ENCODE data around the gene RPL7A.
"Not testable (repeated sequence)": the region's sequence is repeated elsewhere in the genome, so short reads cannot be mapped to it uniquely, and the experiment has no call there.

Gene RPL7A

GRCh38 chr9:133374612-133375115 is 26.6 kb downstream of the RPL7A start:
- Mint-ChIP-seq H3K36me3 (ENCODE audit: low read depth) (peaks cover 48% of the 10 kb centered on the region), H3K4me3 (peak overlapping the region; percentile 97), H3K9me3 (no peaks in the 10 kb centered on the region), H3K27ac (peak overlapping the region; percentile 94), H3K27me3 (peaks cover 2% of the 10 kb centered on the region), H3K4me1 (ENCODE audit: low read depth) (peaks cover 54% of the 10 kb centered on the region)
- intact Hi-C loops (cut with micrococcal nuclease), result no loop called here

DNA sequence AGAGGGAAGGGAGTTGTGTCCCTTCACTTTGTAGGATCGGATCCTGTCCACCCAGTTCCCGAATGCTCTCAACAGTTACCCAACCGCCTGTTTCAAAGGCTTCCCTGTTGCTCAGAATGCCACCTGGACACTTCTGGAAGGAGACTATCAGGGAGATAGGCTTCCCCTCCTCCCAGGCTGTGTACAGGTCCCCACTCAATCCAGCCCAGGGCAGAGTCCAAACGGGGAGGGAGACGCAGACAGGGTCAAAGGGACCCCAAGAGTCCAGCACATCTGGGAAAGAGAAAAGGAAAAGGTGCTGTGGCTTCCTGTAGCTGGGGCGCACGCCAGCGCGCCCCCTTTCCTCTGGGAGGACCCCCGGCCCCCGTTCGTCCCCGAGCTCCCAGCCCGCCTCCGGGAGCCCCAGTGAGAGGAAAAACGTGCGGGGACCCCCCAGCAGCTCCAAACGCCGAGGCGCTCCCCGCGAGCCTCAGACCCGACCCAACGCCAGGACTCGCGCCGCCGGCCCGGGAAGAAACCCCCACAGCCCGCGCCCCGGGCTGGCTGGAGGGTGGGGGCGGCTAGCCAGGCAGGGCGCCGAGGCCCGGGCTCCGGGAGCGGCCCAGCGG is 27.2 kb downstream of the RPL7A start:
- H3K27ac Mint-ChIP-seq, result peak overlapping the region; percentile 94
- H3K9me3 Mint-ChIP-seq, result no peaks in the 10 kb centered on the region
- H3K36me3 Mint-ChIP-seq (ENCODE audit: low read depth), result peaks cover 42% of the 10 kb centered on the region
- H3K27me3 Mint-ChIP-seq, result peaks cover 2% of the 10 kb centered on the region
- peaks cover 49% of the 10 kb centered on the region for H3K4me1 Mint-ChIP-seq (ENCODE audit: low read depth)
- intact Hi-C loops (cut with micrococcal nuclease), result no loop called here
- peak overlapping the region; percentile 97 for H3K4me3 Mint-ChIP-seq

GRCh38 chr9:133375724-133376654 is 28.0 kb downstream of the RPL7A start, which contains the start of the genes STKLD1 and SURF4:
Gene STKLD1 (plus strand): TSS chr9:133376366. CDS start chr9:133376474, 108 bp downstream.
Gene SURF4 (minus strand): TSS chr9:133376060. CDS start chr9:133375969, 91 bp downstream.
- Mint-ChIP-seq H3K27ac (peak within 1 kb of the TSS; percentile 94), H3K27me3 (peaks cover 2% of the 10 kb centered on the region), H3K4me3 (peak within 1 kb of the TSS; percentile 97), H3K4me1 (ENCODE audit: low read depth) (peaks cover 41% of the 10 kb centered on the region), H3K36me3 (ENCODE audit: low read depth) (peaks cover 34% of the 10 kb centered on the region), H3K9me3 (no peaks in the 10 kb centered on the region)
- intact Hi-C loops (cut with micrococcal nuclease), result no loop called here

GRCh38 chr9:133377280-133377679 is 29.3 kb downstream of the RPL7A start:
- not testable (repeated sequence) for H3K27me3 Mint-ChIP-seq

DNA sequence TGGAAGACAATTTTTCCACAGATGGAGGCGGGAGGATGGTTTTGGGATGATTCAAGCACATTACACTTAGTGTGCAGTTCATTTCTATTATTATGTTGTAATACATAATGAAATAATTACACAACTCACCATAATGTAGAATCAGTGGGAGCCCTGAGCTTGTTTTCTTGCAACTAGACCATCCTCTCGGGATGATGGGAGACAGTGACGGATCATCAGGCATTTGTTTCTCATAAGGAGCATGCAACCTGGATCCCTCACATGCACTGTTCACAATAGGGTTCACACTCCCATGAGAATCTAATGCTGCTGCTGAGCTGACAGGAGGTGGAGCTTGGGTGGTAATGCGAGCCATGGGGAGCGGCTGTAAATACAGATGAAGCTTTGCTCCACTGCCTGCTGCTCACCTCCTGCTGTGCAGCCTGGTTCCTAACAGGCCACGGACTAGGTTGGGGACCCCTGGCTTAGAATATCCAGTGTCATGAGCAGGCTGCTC is 29.8 kb downstream of the RPL7A start:
- peaks cover 23% of the 10 kb centered on the region for H3K4me1 Mint-ChIP-seq (ENCODE audit: low read depth)
- H3K36me3 Mint-ChIP-seq (ENCODE audit: low read depth), result peaks cover 16% of the 10 kb centered on the region
- no peaks in the 10 kb centered on the region for H3K9me3 Mint-ChIP-seq
- H3K27ac Mint-ChIP-seq, result no peak overlapping the region
- no peak overlapping the region for H3K4me3 Mint-ChIP-seq
- intact Hi-C loops (cut with micrococcal nuclease), result no loop called here
- H3K27me3 Mint-ChIP-seq, result peaks cover 2% of the 10 kb centered on the region

More at GRCh38 chr9:133377280-133377679, 29.3 kb downstream of the RPL7A start:
- H3K27ac Mint-ChIP-seq; H3K4me3 Mint-ChIP-seq; H3K9me3 Mint-ChIP-seq; intact Hi-C loops (cut with micrococcal nuclease): not testable (repeated sequence)
- Mint-ChIP-seq H3K36me3 (ENCODE audit: low read depth) (peaks cover 21% of the 10 kb centered on the region), H3K4me1 (ENCODE audit: low read depth) (peaks cover 28% of the 10 kb centered on the region)

GRCh38 chr9:133378408-133378962 is 30.5 kb downstream of the RPL7A start:
- H3K27me3 Mint-ChIP-seq, result peaks cover 2% of the 10 kb centered on the region
- peaks cover 16% of the 10 kb centered on the region for H3K4me1 Mint-ChIP-seq (ENCODE audit: low read depth)
- H3K36me3 Mint-ChIP-seq (ENCODE audit: low read depth), result peaks cover 9% of the 10 kb centered on the region
- intact Hi-C loops (cut with micrococcal nuclease), result no loop called here
- H3K9me3 Mint-ChIP-seq, result no peaks in the 10 kb centered on the region
- no peak overlapping the region for H3K4me3 Mint-ChIP-seq
- H3K27ac Mint-ChIP-seq, result no peak overlapping the region

DNA sequence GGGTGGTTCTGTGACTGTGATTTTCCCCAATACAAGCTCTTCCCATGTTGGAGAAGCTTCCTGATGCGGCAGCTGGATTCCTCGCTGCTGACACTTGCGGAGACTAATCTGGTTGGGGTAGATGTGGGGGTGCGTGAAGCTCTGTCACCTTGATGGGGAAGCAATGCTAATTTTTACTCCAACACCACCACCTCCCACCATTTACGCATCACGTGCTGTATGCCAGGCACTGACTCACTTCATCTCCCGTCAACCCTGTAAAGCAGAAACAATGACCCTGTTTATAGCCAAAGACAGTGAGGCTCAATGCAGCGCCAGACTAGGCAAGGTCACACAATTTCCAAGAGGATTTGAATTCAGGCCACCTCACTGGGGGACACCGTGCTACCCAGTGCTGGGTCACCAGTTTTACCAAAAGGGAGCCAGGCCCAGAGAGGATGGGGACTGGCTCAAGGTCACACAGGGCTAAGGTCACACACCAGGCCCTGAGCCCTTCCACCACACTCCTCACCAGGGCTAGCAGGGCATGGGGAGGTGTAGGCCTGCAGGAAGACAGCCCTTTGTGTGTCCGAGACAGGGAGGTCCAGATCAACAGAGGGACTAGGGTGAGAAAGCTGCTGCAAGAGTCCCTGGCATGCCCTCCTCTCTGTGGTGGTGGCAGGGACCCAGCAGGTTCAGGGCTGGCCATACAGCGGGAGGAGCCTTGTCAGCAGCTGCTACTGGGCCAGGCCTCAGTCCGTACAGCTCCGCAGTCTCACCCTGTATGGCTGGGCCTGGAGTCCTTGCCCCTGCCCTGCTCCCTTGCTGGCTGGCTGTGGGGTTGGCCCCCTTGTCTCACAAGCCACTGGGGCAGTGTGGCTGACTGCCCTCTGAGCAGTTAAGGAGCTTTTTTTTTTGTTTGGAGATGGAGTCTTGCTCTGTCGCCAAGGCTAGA is 31.4 kb downstream of the RPL7A start:
- Mint-ChIP-seq H3K9me3 (no peaks in the 10 kb centered on the region), H3K27ac (no peak overlapping the region), H3K27me3 (peaks cover 2% of the 10 kb centered on the region), H3K4me1 (ENCODE audit: low read depth) (peaks cover 8% of the 10 kb centered on the region), H3K4me3 (no peak overlapping the region), H3K36me3 (ENCODE audit: low read depth) (peaks cover 8% of the 10 kb centered on the region)
- intact Hi-C loops (cut with micrococcal nuclease), result no loop called here

DNA sequence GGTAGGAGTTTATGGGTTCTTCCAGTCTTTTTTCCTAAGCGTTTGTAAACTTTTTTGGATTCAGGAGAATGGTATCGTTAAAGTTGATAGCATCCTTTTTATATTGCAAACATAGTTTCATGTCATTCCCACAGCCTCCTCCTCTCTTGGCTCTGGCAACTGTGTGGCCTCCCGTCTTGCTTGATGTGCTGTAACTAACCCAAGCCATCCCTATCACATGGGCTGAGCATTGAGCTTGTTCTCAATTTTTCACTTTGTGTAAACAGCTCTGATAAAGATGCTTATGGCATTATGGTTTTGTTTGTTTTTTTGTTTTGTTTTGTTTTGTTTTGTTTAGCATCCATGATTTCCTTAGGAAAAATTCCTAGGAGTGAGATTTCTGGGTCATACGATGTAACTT is 32.7 kb downstream of the RPL7A start:
- Mint-ChIP-seq H3K27me3 (peaks cover 2% of the 10 kb centered on the region), H3K36me3 (ENCODE audit: low read depth) (no peaks in the 10 kb centered on the region), H3K4me1 (ENCODE audit: low read depth) (no peaks in the 10 kb centered on the region), H3K4me3 (no peak overlapping the region), H3K9me3 (no peaks in the 10 kb centered on the region), H3K27ac (no peak overlapping the region)
- intact Hi-C loops (cut with micrococcal nuclease), result no loop called here

DNA sequence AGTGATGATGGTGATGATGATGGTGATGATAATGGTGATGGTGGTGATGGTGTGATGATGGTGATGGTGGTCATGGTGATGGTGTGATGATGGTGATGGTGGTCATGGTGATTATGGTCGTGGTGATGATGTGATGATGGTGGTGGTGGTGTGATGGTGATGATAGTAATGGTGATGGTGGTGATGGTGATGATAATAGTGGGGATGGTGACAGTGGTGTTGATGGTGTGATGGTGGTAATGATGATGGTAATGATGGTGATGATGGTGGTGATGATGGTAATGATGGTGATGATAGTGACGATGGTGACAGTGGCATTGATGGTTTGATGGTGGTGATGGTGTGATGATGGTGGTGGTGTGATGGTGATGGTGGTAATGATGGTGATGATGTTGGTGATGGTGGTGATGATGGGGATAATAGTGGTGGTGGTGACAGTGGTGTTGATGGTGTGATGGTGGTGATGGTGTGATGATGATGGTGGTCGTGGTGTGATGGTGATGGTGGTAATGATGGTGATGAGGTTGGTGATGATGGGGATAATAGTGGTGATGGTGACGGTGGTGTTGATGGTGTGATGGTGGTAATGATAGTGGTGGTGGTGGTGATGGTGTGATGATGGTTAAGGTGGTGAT is 34.6 kb downstream of the RPL7A start:
- intact Hi-C loops (cut with micrococcal nuclease), result no loop called here
- Mint-ChIP-seq H3K9me3 (no peaks in the 10 kb centered on the region), H3K36me3 (ENCODE audit: low read depth) (no peaks in the 10 kb centered on the region), H3K27ac (no peak overlapping the region), H3K4me3 (no peak overlapping the region), H3K4me1 (ENCODE audit: low read depth) (no peaks in the 10 kb centered on the region), H3K27me3 (no peaks in the 10 kb centered on the region)

GRCh38 chr9:133383438-133383837 is 35.4 kb downstream of the RPL7A start:
- H3K4me1 Mint-ChIP-seq (ENCODE audit: low read depth), result no peaks in the 10 kb centered on the region
- intact Hi-C loops (cut with micrococcal nuclease), result no loop called here
- no peak overlapping the region for H3K27ac Mint-ChIP-seq
- no peaks in the 10 kb centered on the region for H3K27me3 Mint-ChIP-seq
- H3K9me3 Mint-ChIP-seq, result no peaks in the 10 kb centered on the region
- H3K36me3 Mint-ChIP-seq (ENCODE audit: low read depth), result no peaks in the 10 kb centered on the region
- no peak overlapping the region for H3K4me3 Mint-ChIP-seq

GRCh38 chr9:133384736-133385321 is 36.8 kb downstream of the RPL7A start:
- H3K27me3 Mint-ChIP-seq, result no peaks in the 10 kb centered on the region
- intact Hi-C loops (cut with micrococcal nuclease), result no loop called here
- no peaks in the 10 kb centered on the region for H3K4me1 Mint-ChIP-seq (ENCODE audit: low read depth)
- no peak overlapping the region for H3K27ac Mint-ChIP-seq
- H3K9me3 Mint-ChIP-seq, result no peaks in the 10 kb centered on the region
- no peaks in the 10 kb centered on the region for H3K36me3 Mint-ChIP-seq (ENCODE audit: low read depth)
- H3K4me3 Mint-ChIP-seq, result no peak overlapping the region

DNA sequence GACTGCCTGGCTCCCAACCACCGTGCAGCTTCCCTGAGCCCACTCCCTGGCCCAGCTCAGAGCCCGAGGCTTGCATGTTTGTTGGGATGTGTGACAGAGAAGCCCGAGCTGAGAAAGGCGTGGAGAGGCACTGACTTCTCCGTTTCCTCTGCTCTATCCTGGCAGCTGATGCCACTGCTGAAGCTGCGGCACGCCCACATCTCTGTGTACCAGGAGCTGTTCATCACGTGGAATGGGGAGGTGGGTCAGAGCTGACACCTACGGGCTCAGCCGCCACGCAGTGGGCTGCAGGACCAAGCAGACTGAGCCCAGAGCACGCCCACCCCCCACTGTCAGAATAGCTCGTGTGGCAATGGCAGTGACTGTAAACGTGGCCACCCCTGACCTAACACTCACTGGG is 37.4 kb downstream of the RPL7A start:
- intact Hi-C loops (cut with micrococcal nuclease), result no loop called here
- no peak overlapping the region for H3K27ac Mint-ChIP-seq
- H3K9me3 Mint-ChIP-seq, result no peaks in the 10 kb centered on the region
- H3K27me3 Mint-ChIP-seq, result no peaks in the 10 kb centered on the region
- no peaks in the 10 kb centered on the region for H3K4me1 Mint-ChIP-seq (ENCODE audit: low read depth)
- H3K36me3 Mint-ChIP-seq (ENCODE audit: low read depth), result no peaks in the 10 kb centered on the region
- H3K4me3 Mint-ChIP-seq, result no peak overlapping the region
